ENCODE data around the gene WDPCP.

DNA sequence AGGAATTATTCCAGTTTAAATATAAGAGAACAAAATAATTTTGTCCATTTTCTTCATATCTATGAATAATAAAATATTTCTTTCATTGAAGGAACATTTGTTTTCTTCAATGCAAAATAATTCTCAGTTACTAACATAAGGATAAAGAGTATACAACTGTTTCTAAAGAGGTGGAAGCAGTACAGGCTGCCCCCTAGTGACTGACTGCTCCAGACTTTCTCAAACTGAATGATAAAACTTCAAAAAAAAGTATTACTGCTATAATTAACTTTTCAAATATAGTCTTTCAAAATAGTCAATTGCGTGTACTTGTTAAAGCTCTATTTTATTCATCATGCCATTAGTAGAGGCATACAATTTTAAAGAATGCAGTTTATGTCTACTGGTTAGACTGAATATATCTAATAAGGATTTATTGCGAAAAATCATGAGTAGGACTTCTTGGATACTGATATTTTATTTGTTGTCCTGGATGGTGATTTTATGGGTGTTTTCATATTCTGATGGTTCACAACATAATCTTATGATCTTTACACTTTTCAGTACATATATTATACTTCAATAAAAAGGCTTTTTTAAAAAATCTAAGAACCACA is 100.1 kb downstream of the WDPCP start:
- no peak for TF ChIP-seq POLR2A (IDR thresholded peaks at IDR 0.05)
- TF ChIP-seq, protein P1, sequence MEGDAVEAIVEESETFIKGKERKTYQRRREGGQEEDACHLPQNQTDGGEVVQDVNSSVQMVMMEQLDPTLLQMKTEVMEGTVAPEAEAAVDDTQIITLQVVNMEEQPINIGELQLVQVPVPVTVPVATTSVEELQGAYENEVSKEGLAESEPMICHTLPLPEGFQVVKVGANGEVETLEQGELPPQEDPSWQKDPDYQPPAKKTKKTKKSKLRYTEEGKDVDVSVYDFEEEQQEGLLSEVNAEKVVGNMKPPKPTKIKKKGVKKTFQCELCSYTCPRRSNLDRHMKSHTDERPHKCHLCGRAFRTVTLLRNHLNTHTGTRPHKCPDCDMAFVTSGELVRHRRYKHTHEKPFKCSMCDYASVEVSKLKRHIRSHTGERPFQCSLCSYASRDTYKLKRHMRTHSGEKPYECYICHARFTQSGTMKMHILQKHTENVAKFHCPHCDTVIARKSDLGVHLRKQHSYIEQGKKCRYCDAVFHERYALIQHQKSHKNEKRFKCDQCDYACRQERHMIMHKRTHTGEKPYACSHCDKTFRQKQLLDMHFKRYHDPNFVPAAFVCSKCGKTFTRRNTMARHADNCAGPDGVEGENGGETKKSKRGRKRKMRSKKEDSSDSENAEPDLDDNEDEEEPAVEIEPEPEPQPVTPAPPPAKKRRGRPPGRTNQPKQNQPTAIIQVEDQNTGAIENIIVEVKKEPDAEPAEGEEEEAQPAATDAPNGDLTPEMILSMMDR (IDR thresholded peaks at IDR 0.05) = peak in 3 of 4 experiments; percentile 42 to 56 (median 54)
- no peak for TF ChIP-seq POLR2AphosphoS5 (IDR thresholded peaks at IDR 0.05)
